A673 (cell line): ENCODE data around the gene WNT8A. TPM values are rescaled to one million over a fixed set of nuclear protein-coding genes. Genes with fewer than 3 reads are reported as not detected.

Source experiments
- BruUV-seq: library from RNA; stranded (reverse); fragments of 400-500 nt; replicated peaks from 2 replicates; lab custom pipeline; 2021; lab: Mats Ljungman, UMichigan
- CTCF ChIA-PET: fragments of 300-600 bp; sonication (Branson Sonifier 250); formaldehyde crosslinking; loops from one replicate; lab custom pipeline; 2022; ENCODE audit warnings: antibody characterized with exemption; lab: Charles Lee
- POLR2A ChIA-PET: fragments of 300-600 bp; sonication (Branson Sonifier 250); formaldehyde crosslinking; loops from one replicate; lab custom pipeline; 2022; ENCODE audit warnings: antibody characterized with exemption; ENCODE audit not compliant: low non-redundant PET; lab: Charles Lee
- DNase-seq: peaks from one replicate; pipeline ENCODE4 v3.0.0-alpha.2; 2015; ENCODE audit warnings: low spot score
- H3K27ac ChIP-seq: fragments of 200-600 bp; sonication (generic); 2 replicates; pipeline ENCODE4 v1.5.1; 2016; ENCODE audit warnings: mixed run types, low read depth, mild to moderate bottlenecking, mixed read lengths, antibody characterized with exemption, low read length; ENCODE audit not compliant: poor library complexity, severe bottlenecking
- H3K27me3 ChIP-seq: fragments of 200-600 bp; sonication (generic); replicated peaks from 2 replicates; pipeline ENCODE4 v1.6.1; 2017; ENCODE audit warnings: mixed run types, low read depth, mild to moderate bottlenecking, mixed read lengths, antibody characterized with exemption, low read length; ENCODE audit not compliant: insufficient read depth, poor library complexity
- H3K36me3 ChIP-seq: fragments of 200-600 bp; sonication (generic); 2 replicates; pipeline ENCODE4 v1.6.1; 2016; ENCODE audit warnings: mixed run types, mild to moderate bottlenecking, mixed read lengths, antibody characterized with exemption, low read length; ENCODE audit not compliant: insufficient read depth, poor library complexity, severe bottlenecking
- H3K4me1 ChIP-seq: fragments of 200-600 bp; sonication (generic); 2 replicates; pipeline ENCODE4 v1.6.1; 2017; ENCODE audit warnings: mixed run types, mild to moderate bottlenecking, mixed read lengths, antibody characterized with exemption, low read length; ENCODE audit not compliant: insufficient read depth, poor library complexity, severe bottlenecking
- H3K4me3 ChIP-seq: fragments of 200-600 bp; sonication (generic); 2 replicates; pipeline ENCODE4 v1.5.1; 2016; ENCODE audit warnings: low read depth, mixed run types, mild to moderate bottlenecking, mixed read lengths, low read length; ENCODE audit not compliant: poor library complexity, severe bottlenecking
- H3K9me3 ChIP-seq: fragments of 200-600 bp; sonication (generic); 2 replicates; pipeline ENCODE4 v1.6.1; 2016; ENCODE audit warnings: mixed run types, low read depth, mild to moderate bottlenecking, mixed read lengths, antibody characterized with exemption, low read length; ENCODE audit not compliant: poor library complexity, severe bottlenecking
- CTCF ChIP-seq: fragments of 300-800, 200-600 bp; sonication (generic); conservative IDR thresholded peaks from 2 replicates; pipeline ENCODE4 v1.5.1; 2017; ENCODE audit warnings: low read depth, mild to moderate bottlenecking, antibody characterized with exemption, low read length, moderate library complexity, mixed read lengths
- EZH2 ChIP-seq: fragments of 200-600 bp; sonication (generic); IDR thresholded peaks from 2 replicates; pipeline ENCODE4 v1.6.1; 2017; ENCODE audit warnings: borderline replicate concordance, low read depth, mild to moderate bottlenecking, mixed read lengths, antibody characterized with exemption, low read length; ENCODE audit not compliant: poor library complexity, severe bottlenecking
- intact Hi-C: fragments of 100-400 bp; cut with micrococcal nuclease; formaldehyde crosslinking; loops from one replicate; pipeline ENCODE4 v1.10.0; 2022; ENCODE audit not compliant: unreplicated experiment
- total RNA-seq: library from RNA; stranded (reverse); gene quantifications from 2 replicates; pipeline ENCODE4 v1.2.3, GENCODE V29; 2021

Gene WNT8A
- total RNA-seq, 1 experiment from 2014 or later: not detected

GRCh38 chr5:138107213-138107612, 23.4 kb downstream of the WNT8A start:
- no peaks in the 10 kb centered on the region for H3K9me3 ChIP-seq
- no peaks in the 10 kb centered on the region for H3K4me1 ChIP-seq
- intact Hi-C loops: no loop called here
- no peaks in the 10 kb centered on the region for H3K36me3 ChIP-seq
- no peaks in the 10 kb centered on the region for H3K27me3 ChIP-seq
- H3K27ac ChIP-seq: no peak overlapping the region
- TF ChIP-seq CTCF (no peak), EZH2 (no peak)
- no peak overlapping the region for H3K4me3 ChIP-seq
- no TSS peak for BruUV-seq
- ChIA-PET POLR2A (interaction anchor here (0.7 kb wide), 1 partner anchor 121 kb away, joined by 7 read pairs; no protein-coding TSS in a partner anchor), CTCF (no interaction called here)
- DNase-seq: no peak

GRCh38 chr5:138109463-138110265, 25.8 kb downstream of the WNT8A start:
- no peak overlapping the region for H3K4me3 ChIP-seq
- H3K36me3 ChIP-seq: no peaks in the 10 kb centered on the region
- ChIA-PET POLR2A (interaction anchor here (0.6 kb wide), 1 partner anchor 461 kb away, joined by 6 read pairs; no protein-coding TSS in a partner anchor), CTCF (interaction anchor here (0.5 to 1.5 kb wide), 2 partner anchors 24 to 73 kb away, joined by 3 to 4 read pairs; no protein-coding TSS in a partner anchor)
- H3K27me3 ChIP-seq: no peaks in the 10 kb centered on the region
- TF ChIP-seq CTCF: no peak
- TF ChIP-seq EZH2: no peak
- no TSS peak for BruUV-seq
- no peak overlapping the region for H3K27ac ChIP-seq
- no peaks in the 10 kb centered on the region for H3K4me1 ChIP-seq
- DNase-seq: no peak
- no peaks in the 10 kb centered on the region for H3K9me3 ChIP-seq
- intact Hi-C loops: no loop called here

- Histone ChIP-seq H3K36me3 (no peaks in the 10 kb centered on the region), H3K4me1 (no peaks in the 10 kb centered on the region), H3K9me3 (no peaks in the 10 kb centered on the region), H3K4me3 (no peak overlapping the region), H3K27me3 (no peaks in the 10 kb centered on the region), H3K27ac (no peak overlapping the region)
- CTCF ChIA-PET: interaction anchor here (1.5 kb wide), 1 partner anchor 23 kb away, joined by 4 read pairs; no protein-coding TSS in a partner anchor
- POLR2A ChIA-PET: no interaction called here
- no peak for TF ChIP-seq EZH2
- no peak for TF ChIP-seq CTCF
- BruUV-seq: no TSS peak
- intact Hi-C loops: no loop called here
- peak; percentile 40 for DNase-seq
These were observed 26.6 kb downstream of the WNT8A start for GRCh38 chr5:138110266-138110963.
